Stomach (tissue), 9 donors: ENCODE measurements around the gene SIM2. TPM values are rescaled to one million over a fixed set of nuclear protein-coding genes. Genes with fewer than 3 reads are reported as not detected.

Experiments
- DNase-seq, 2 donors: peaks; one replicate each; pipeline versions ENCODE4 v3.0.0 to v3.0.0-alpha.2; 2013 to 2019
- H3K27ac ChIP-seq, 5 donors: fragments of 200-600 bp in 4 of 5; sonication (generic) in 4 of 5; one replicate each; pipeline ENCODE4 v1.5.1; 2013 to 2019; ENCODE audit warnings: mild to moderate bottlenecking in 1 of 5, moderate library complexity in 1 of 5
- H3K27me3 ChIP-seq, 3 donors: fragments of 200-600 bp; sonication (generic); one replicate each; pipeline ENCODE4 v1.5.1; 2017 to 2019; ENCODE audit warnings: mixed run types in 1 of 3
- H3K36me3 ChIP-seq, 4 donors: fragments of 200-600 bp; sonication (generic); 1 replicate in 3 of 4; 2 replicates in 1 of 4; pipeline ENCODE4 v1.5.1; 2016 to 2019
- H3K4me1 ChIP-seq, 4 donors: fragments of 200-600 bp; sonication (generic); one replicate each; pipeline ENCODE4 v1.5.1; 2016 to 2019
- H3K4me3 ChIP-seq, 4 donors: fragments of 200-600 bp; sonication (generic) in 3 of 4; one replicate each; pipeline ENCODE4 v1.5.1; 2016 to 2019; ENCODE audit warnings: mild to moderate bottlenecking in 1 of 4
- H3K9me3 ChIP-seq, 4 donors: fragments of 200-600 bp; sonication (generic); one replicate each; pipeline ENCODE4 v1.5.1; 2016 to 2019
- CTCF ChIP-seq, 7 experiments: fragments of 450-650 bp in 4 of 7; fragments of 200-600 bp in 3 of 7; sonication (generic) in 3 of 7; IDR thresholded peaks; one replicate each; pipeline ENCODE4 v1.5.1; 2016 to 2019; ENCODE audit warnings: antibody characterized with exemption in 7 of 7, control low read depth in 2 of 7, mild to moderate bottlenecking in 1 of 7
- EP300 ChIP-seq: sonication (generic); formaldehyde crosslinking; IDR thresholded peaks from one replicate; pipeline ENCODE4 v1.6.1; 2017; ENCODE audit warnings: antibody characterized with exemption
- POLR2A ChIP-seq, 4 donors: fragments of 450-650 bp; IDR thresholded peaks; one replicate each; pipeline ENCODE4 v1.6.1; 2016; ENCODE audit warnings: antibody characterized with exemption in 4 of 4, control low read depth in 2 of 4, mild to moderate bottlenecking in 1 of 4, moderate library complexity in 1 of 4
- POLR2AphosphoS5 ChIP-seq, 3 donors: sonication (generic); formaldehyde crosslinking; IDR thresholded peaks; one replicate each; pipeline ENCODE4 v1.6.1; 2016; ENCODE audit warnings: antibody characterized with exemption in 3 of 3
- WGBS, 5 donors: extraction: QIAGEN DNeasy Blood & Tissue Kit in 3 of 5; methylation state at CpG; one replicate each; pipeline versions ENCODE4 v1.1.5 to v1.1.7; 2013 to 2018; 5-methylcytosine and 5-hydroxymethylcytosine counted together
- intact Hi-C: fragments of 100-400 bp; cut with DNase I; formaldehyde crosslinking; loops from one replicate; pipeline ENCODE4 v1.15.1; 2023; ENCODE audit warnings: low total_unique reads
- polyA plus RNA-seq, 3 donors: library from polyadenylated mRNA; stranded (reverse); fragments of 200-250 nt; gene quantifications; one replicate each; pipeline ENCODE4 v1.2.3, GENCODE V29; 2013
- total RNA-seq, 5 donors: library from RNA; depleted of rRNA; stranded (reverse); fragments of >200 nt; gene quantifications; one replicate each; pipeline versions ENCODE4 v1.1.0 to v1.2.3, GENCODE V29; 2014 to 2016
- donor health status: healthy with polysubstance abuse.
- donor health status: Bipolar disorder and iron deficiency.
- donor health status: healthy.

The SIM2 gene
- total and polyA plus RNA-seq, 8 donors, result 3.3 to 28.3 (median 14.0) TPM; not detected in 1

- intact Hi-C loops, result no loop called here
- peak in 1 of 4 donors; percentile 11 for TF ChIP-seq POLR2A (IDR thresholded peaks at IDR 0.05)
- TF ChIP-seq POLR2AphosphoS5 (IDR thresholded peaks at IDR 0.05), result peak in 2 of 3 donors; percentile 57 to 75
- TF ChIP-seq CTCF (IDR thresholded peaks at IDR 0.05), result no peak
- Histone ChIP-seq H3K36me3 (peaks cover 0 to 12% (median 6%) of the 10 kb centered on the region in 4 donors), H3K27ac (peak overlapping the region; percentile 78 to 92 (median 87)), H3K4me1 (peaks cover 0 to 16% (median 9%) of the 10 kb centered on the region in 4 donors), H3K27me3 (peaks cover 0 to 92% (median 0%) of the 10 kb centered on the region in 3 donors), H3K9me3 (no peaks in the 10 kb centered on the region), H3K4me3 (no peak overlapping the region)
- peak; percentile 84 to 86 for DNase-seq
- 23 to 71% (median 30%) methylated on average over 9 to 18 of the region's 18 CpGs for WGBS, 5 donors
These were observed 20.1 kb downstream of the SIM2 start for GRCh38 chr21:36718951-36719501.

GRCh38 chr21:36719614-36720013 lies 20.7 kb downstream of the SIM2 start:
- Histone ChIP-seq H3K27ac (peak overlapping the region; percentile 78 to 92 (median 87)), H3K4me3 (no peak overlapping the region), H3K36me3 (peaks cover 0 to 14% (median 6%) of the 10 kb centered on the region in 4 donors), H3K9me3 (no peaks in the 10 kb centered on the region), H3K4me1 (peaks cover 0 to 16% (median 7%) of the 10 kb centered on the region in 4 donors), H3K27me3 (peaks cover 0 to 90% (median 0%) of the 10 kb centered on the region in 3 donors)
- TF ChIP-seq POLR2A (IDR thresholded peaks at IDR 0.05) (no peak), EP300 (no peak), POLR2AphosphoS5 (IDR thresholded peaks at IDR 0.05) (peak in 2 of 3 donors; percentile 57 to 72), CTCF (IDR thresholded peaks at IDR 0.05) (peak in 4 of 7 experiments; percentile 11 to 55 (median 26))
- DNase-seq, result peak; percentile 91
- WGBS, 5 donors, result 24 to 59% (median 46%) methylated on average over 10 of the region's 10 CpGs
- intact Hi-C loops, result no loop called here

GRCh38 chr21:36721817-36722216 lies 22.9 kb downstream of the SIM2 start:
- Histone ChIP-seq H3K27me3 (peaks cover 0 to 68% (median 0%) of the 10 kb centered on the region in 3 donors), H3K4me3 (no peak overlapping the region), H3K4me1 (peaks cover 0 to 16% (median 5%) of the 10 kb centered on the region in 4 donors), H3K27ac (no peak overlapping the region), H3K36me3 (peaks cover 0 to 21% (median 6%) of the 10 kb centered on the region in 4 donors), H3K9me3 (no peaks in the 10 kb centered on the region)
- intact Hi-C loops, result no loop called here
- peak in 1 of 2 donors; percentile 13 for DNase-seq
- WGBS, 5 donors, result 88 to 94% (median 94%) methylated on average over 7 of the region's 7 CpGs
- TF ChIP-seq POLR2A (IDR thresholded peaks at IDR 0.05) (no peak), CTCF (IDR thresholded peaks at IDR 0.05) (no peak), POLR2AphosphoS5 (IDR thresholded peaks at IDR 0.05) (no peak), EP300 (no peak)

- peaks cover 0 to 16% (median 9%) of the 10 kb centered on the region in 4 donors for H3K4me1 ChIP-seq
- TF ChIP-seq CTCF (IDR thresholded peaks at IDR 0.05), result no peak
- TF ChIP-seq EP300, result no peak
- TF ChIP-seq POLR2A (IDR thresholded peaks at IDR 0.05), result no peak
- TF ChIP-seq POLR2AphosphoS5 (IDR thresholded peaks at IDR 0.05), result no peak
- no peak overlapping the region for H3K27ac ChIP-seq
- intact Hi-C loops, result no loop called here
- peaks cover 0 to 60% (median 0%) of the 10 kb centered on the region in 3 donors for H3K27me3 ChIP-seq
- peak in 1 of 2 donors; percentile 20 for DNase-seq
- no peak overlapping the region for H3K4me3 ChIP-seq
- 87 to 93% (median 90%) methylated on average over 24 to 25 of the region's 25 CpGs for WGBS, 5 donors
- H3K9me3 ChIP-seq, result no peaks in the 10 kb centered on the region
- H3K36me3 ChIP-seq, result peaks cover 0 to 21% (median 6%) of the 10 kb centered on the region in 4 donors
These were observed 23.8 kb downstream of the SIM2 start for GRCh38 chr21:36722370-36723368.
